Thoracic aorta (tissue), 2 donors: ENCODE measurements around the gene SLA2. TPM values are rescaled to one million over a fixed set of nuclear protein-coding genes. Genes with fewer than 3 reads are reported as not detected.
"Not testable (repeated sequence)": the region's sequence is repeated elsewhere in the genome, so short reads cannot be mapped to it uniquely, and the experiment has no call there.

Experiments used
- ATAC-seq: fragments of 150-250 bp; one replicate; pipeline ENCODE4 v1.8.0; 2017; ENCODE audit warnings: low read depth; ENCODE audit not compliant: insufficient number of reproducible peaks, low FRiP score
- DNase-seq: peaks from one replicate; pipeline ENCODE4 v3.0.0-alpha.2; 2020; ENCODE audit warnings: low spot score
- H3K27ac ChIP-seq, 2 donors: fragments of 200-600 bp; sonication (generic); 1 replicate in 1 of 2; 2 replicates in 1 of 2; pipeline ENCODE4 v1.5.1; 2016; ENCODE audit warnings: mild to moderate bottlenecking in 2 of 2, moderate library complexity in 2 of 2
- H3K27me3 ChIP-seq: fragments of 200-600 bp; sonication (generic); replicated peaks from 2 replicates; pipeline ENCODE4 v1.6.0; 2016; ENCODE audit warnings: mild to moderate bottlenecking; ENCODE audit not compliant: insufficient read depth
- H3K36me3 ChIP-seq: fragments of 200-600 bp; sonication (generic); one replicate; pipeline ENCODE4 v1.5.1; 2016
- H3K4me1 ChIP-seq, 2 donors: fragments of 200-600 bp; sonication (generic); 1 replicate in 1 of 2; 2 replicates in 1 of 2; pipeline versions ENCODE4 v1.5.1 to v1.6.0; 2016; ENCODE audit warnings: low read depth in 2 of 2, mild to moderate bottlenecking in 1 of 2; ENCODE audit not compliant: control insufficient read depth in 1 of 2
- H3K4me3 ChIP-seq: fragments of 200-600 bp; sonication (generic); 2 replicates; pipeline ENCODE4 v1.5.1; 2016; ENCODE audit warnings: mild to moderate bottlenecking
- H3K9me3 ChIP-seq: fragments of 200-600 bp; sonication (generic); 2 replicates; pipeline ENCODE4 v1.5.1; 2016
- CTCF ChIP-seq: fragments of 200-600 bp; sonication (generic); IDR thresholded peaks from one replicate; pipeline ENCODE4 v1.5.1; 2019; ENCODE audit warnings: antibody characterized with exemption
- total RNA-seq, 2 donors: library from RNA; depleted of rRNA; stranded (reverse); fragments of >200 nt; gene quantifications; one replicate each; pipeline versions ENCODE4 v1.1.0 to v1.2.3, GENCODE V29; 2016

Gene SLA2
- 1 to 10 TPM; 1.1 TPM for total RNA-seq

- peaks cover under 1% of the 10 kb centered on the region for H3K36me3 ChIP-seq
- H3K4me1 ChIP-seq: no peaks in the 10 kb centered on the region
- no peak within 1 kb of the TSS for H3K4me3 ChIP-seq
- TF ChIP-seq CTCF: no peak
- no peak for DNase-seq
- H3K27me3 ChIP-seq: no peaks in the 10 kb centered on the region
- H3K9me3 ChIP-seq: no peaks in the 10 kb centered on the region
- no peak within 1 kb of the TSS for H3K27ac ChIP-seq
- ATAC-seq: no peak
Measured at GRCh38 chr20:36645998-36646397, at the start of gene SLA2. TSS of gene SLA2 (minus strand) at chr20:36646196. CDS start at chr20:36641335, 4,861 bp downstream.

- not testable (repeated sequence) for H3K27me3 ChIP-seq, DNase-seq
Measured at GRCh38 chr20:36695467-36695866, 49.5 kb upstream of the SLA2 start.

GRCh38 chr20:36688630-36689029, 42.6 kb upstream of the SLA2 start:
- no peak for DNase-seq
- Histone ChIP-seq H3K4me1 (no peaks in the 10 kb centered on the region), H3K27me3 (no peaks in the 10 kb centered on the region), H3K4me3 (no peak overlapping the region), H3K27ac (no peak overlapping the region), H3K9me3 (no peaks in the 10 kb centered on the region), H3K36me3 (peaks cover 10% of the 10 kb centered on the region)
- no peak for ATAC-seq
- TF ChIP-seq CTCF: no peak

More at GRCh38 chr20:36695467-36695866, 49.5 kb upstream of the SLA2 start:
- ATAC-seq, H3K27ac ChIP-seq, H3K9me3 ChIP-seq, H3K4me3 ChIP-seq, H3K4me1 ChIP-seq, H3K36me3 ChIP-seq: not testable (repeated sequence)

GRCh38 chr20:36687850-36688249, 41.9 kb upstream of the SLA2 start:
- ATAC-seq: no peak
- Histone ChIP-seq H3K9me3 (no peaks in the 10 kb centered on the region), H3K4me1 (no peaks in the 10 kb centered on the region), H3K27me3 (no peaks in the 10 kb centered on the region), H3K27ac (no peak overlapping the region), H3K4me3 (no peak overlapping the region), H3K36me3 (peaks cover 12% of the 10 kb centered on the region)
- no peak for TF ChIP-seq CTCF
- DNase-seq: no peak

GRCh38 chr20:36686944-36687343, 40.9 kb upstream of the SLA2 start:
- no peaks in the 10 kb centered on the region for H3K4me1 ChIP-seq
- H3K9me3 ChIP-seq: no peaks in the 10 kb centered on the region
- DNase-seq (no peak), ATAC-seq (no peak)
- no peak overlapping the region for H3K27ac ChIP-seq
- peaks cover 19% of the 10 kb centered on the region for H3K36me3 ChIP-seq
- H3K27me3 ChIP-seq: no peaks in the 10 kb centered on the region
- no peak overlapping the region for H3K4me3 ChIP-seq
- TF ChIP-seq CTCF: no peak

GRCh38 chr20:36686504-36686903, 40.5 kb upstream of the SLA2 start:
- no peak for TF ChIP-seq CTCF
- no peak overlapping the region for H3K27ac ChIP-seq
- ATAC-seq: no peak

More at GRCh38 chr20:36686504-36686903, 40.5 kb upstream of the SLA2 start:
- peaks cover 19% of the 10 kb centered on the region for H3K36me3 ChIP-seq
- H3K4me3 ChIP-seq: no peak overlapping the region
- no peak for DNase-seq
- H3K27me3 ChIP-seq: no peaks in the 10 kb centered on the region
- no peaks in the 10 kb centered on the region for H3K4me1 ChIP-seq
- H3K9me3 ChIP-seq: no peaks in the 10 kb centered on the region
